ENCODE measurements around the gene HIPK3.
A peak's percentile ranks its signal among the peaks of the same experiment; 100 is the strongest.

HIPK3 gene

DNA sequence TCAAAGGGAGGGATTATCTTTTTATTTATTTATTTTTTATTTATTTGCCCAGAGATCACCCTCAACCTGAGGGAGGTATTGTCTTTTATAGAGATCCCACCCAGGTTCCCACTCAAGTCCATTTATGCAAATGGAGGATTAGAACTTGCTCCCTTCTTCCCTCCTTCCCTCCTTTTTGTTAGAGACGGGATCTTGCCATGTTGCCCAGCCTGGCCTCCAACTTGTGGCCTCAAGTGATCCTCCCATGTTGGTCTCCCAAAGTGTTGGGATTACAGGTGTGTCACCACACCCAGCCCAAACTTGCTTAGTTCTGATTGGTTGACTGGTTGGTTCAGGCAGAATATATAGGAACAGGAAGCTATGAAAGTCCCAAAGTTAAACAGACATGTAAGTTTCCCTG lies 51.9 kb downstream of the HIPK3 start:
- no peak for DNase-seq

GRCh38 chr11:33310720-33311500 lies 53.7 kb downstream of the HIPK3 start:
- DNase-seq = no peak

- no peak for DNase-seq
Observed at GRCh38 chr11:33311680-33312079, 54.5 kb downstream of the HIPK3 start.

DNA sequence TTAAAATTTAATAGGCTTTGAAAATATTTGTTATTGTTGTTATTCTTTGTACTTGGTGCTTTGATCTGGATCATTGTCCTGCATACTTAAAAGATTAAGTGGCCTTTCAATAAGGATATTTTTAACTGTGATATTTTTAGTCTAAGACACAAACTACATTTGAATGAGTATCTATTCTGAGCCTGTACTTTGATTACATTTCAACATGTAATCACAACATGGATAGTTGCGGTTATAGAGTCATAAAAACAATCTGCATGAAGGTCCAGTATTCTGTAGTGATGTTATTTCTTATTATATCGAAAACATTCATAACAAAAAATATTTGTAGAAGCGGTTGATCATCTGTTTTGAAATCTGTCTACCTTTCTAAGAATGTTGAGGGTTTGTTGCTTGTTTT lies 58.6 kb downstream of the HIPK3 start:
- no peak for DNase-seq

DNA sequence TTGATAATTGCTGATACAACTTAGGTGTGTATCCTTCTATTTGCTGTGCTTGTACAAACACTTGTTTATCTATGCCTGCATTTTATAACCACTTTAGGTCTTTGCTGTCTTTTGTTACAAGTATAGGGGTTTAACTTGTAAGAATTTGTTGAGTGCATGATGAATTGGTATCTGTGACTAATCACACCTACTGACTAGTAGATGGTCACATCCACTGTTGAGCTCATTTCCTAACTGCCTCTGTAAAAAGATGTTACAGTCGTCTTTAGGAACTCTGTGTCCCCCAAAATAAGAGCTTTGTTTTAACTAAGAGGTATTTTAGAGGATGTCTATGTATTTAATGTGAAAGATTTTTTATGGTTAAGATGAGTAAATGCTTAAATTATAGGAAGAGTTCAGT lies 60.5 kb downstream of the HIPK3 start:
- no peak for DNase-seq

DNA sequence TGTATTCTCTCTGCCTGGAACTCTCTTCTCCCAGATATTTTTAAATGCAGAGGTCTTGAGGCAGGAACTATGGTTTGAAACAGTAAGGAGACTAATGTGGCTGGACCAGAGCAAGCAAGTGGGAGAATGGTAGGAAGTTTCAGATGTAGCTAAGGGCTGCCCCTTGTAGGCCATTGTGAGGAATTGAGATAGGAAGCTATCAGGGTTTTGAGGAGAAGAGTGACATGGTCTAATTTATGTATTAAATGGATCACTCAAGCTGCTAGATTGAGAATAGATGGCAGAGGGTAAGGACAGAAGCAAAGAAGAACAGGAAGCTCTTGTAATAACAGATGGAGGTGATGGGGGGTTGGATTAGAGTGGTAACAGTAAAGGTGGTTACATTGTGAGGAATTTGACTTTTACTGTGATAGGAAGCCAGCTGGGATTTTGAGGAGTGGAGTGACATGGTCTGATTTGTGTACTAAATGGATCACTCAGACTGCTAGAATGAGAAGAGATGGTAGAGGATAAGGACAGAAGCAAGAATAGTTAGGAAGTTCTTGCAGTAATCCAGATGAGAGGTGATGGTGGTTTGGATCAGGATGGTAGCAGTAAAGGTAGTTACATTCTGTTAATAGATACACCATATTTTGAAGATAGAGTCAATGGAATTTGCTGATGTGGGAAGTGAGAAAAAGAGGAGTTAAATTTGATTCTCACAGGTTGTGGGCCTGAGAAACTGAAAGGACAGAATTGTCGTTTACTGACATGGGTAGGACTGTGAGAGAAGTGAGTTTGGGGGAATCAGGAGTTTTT lies 63.0 kb downstream of the HIPK3 start:
- no peak for DNase-seq

GRCh38 chr11:33320814-33321330 lies 63.7 kb downstream of the HIPK3 start:
- no peak for DNase-seq

- no peak for DNase-seq
Observed at GRCh38 chr11:33321422-33321821, 64.2 kb downstream of the HIPK3 start.

DNA sequence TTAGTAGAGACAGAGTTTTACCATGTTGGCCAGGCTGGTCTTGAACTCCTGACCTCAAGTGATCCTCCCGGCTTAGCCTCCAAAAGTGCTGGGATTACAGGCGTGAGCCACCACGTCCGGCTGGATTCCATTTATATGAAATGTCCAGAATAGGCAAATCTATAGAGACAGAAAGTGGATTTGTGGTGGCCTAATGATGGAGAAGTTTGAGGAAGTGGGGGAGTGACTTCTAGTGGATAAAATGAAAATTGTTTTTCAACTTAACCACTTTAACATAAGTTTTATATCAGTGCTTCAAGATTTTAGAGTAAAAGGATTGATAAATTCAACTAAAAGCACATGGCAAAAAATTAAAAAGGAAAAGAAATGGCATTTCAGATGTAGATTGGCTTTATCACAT lies 66.2 kb downstream of the HIPK3 start:
- no peak for DNase-seq

- no peak for DNase-seq
Observed at GRCh38 chr11:33324302-33324985, 67.3 kb downstream of the HIPK3 start.

- DNase-seq = no peak
Observed at GRCh38 chr11:33325451-33325850, 68.3 kb downstream of the HIPK3 start.

- DNase-seq = peak; percentile 50 to 67
Observed at GRCh38 chr11:33329705-33330329, 72.6 kb downstream of the HIPK3 start.

GRCh38 chr11:33333816-33334215 lies 76.6 kb downstream of the HIPK3 start:
- DNase-seq = no peak

GRCh38 chr11:33334627-33335026 lies 77.4 kb downstream of the HIPK3 start:
- DNase-seq = no peak

DNA sequence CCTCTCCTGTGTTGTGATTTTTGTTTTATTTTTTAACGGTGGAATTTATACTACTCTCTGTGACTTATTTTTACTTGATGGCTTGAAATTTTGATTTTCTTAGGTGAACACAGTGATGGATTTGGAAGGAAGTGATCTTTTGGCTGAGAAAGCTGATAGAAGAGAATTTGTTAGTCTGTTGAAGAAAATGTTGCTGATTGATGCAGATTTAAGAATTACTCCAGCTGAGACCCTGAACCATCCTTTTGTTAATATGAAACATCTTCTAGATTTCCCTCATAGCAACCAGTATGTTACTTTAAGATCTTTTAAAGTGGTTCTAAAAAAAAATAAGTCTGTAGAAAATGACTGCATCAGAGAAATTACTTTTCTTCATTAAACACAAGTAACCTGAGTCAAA lies 82.1 kb downstream of the HIPK3 start:
- DNase-seq = no peak

DNA sequence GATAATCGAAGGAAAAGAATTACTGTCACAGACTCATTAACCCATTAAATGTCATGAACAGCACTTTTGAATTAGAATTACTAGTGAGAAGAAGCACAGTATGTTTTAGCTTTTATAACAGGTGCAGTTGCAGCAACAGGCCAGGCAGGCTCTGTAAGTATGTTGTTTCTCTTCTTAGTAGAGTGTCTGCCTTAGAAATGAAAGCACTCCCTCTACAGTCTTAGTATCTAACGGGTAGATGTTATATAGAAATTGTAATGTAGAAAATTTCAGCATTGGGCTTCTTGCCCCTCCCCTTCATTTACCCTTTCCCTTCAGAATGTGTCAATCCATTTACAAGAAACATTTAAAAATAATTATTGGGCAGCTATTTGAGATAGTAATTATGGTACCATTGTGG lies 87.4 kb downstream of the HIPK3 start:
- no peak for DNase-seq

DNA sequence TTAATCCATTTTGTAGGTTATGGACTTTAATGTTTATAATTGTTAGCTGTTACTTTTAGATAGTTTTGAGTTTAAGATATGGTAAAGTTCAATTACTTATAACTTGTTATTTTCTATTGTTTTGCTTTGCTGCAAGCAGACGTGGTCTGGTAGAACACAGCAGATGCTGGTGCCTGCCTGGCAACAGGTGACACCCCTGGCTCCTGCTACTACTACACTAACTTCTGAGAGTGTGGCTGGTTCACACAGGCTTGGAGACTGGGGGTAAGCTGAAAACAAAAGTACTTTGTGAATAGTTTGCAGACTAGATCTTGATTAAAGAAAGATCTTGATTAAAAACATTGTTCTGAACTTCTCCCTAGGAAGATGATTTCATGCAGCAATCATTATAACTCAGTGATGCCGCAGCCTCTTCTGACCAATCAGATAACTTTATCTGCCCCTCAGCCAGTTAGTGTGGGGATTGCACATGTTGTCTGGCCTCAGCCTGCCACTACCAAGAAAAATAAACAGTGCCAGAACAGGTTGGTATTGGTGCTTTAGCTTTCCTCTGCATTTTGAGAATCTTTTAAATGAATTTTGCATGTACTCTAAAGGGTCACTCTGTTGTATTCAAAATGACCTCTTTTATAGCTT lies 90.4 kb downstream of the HIPK3 start:
- DNase-seq = peak in 1 of 2 donors; percentile 41

- no peak for DNase-seq
Observed at GRCh38 chr11:33350287-33350686, 93.1 kb downstream of the HIPK3 start.

DNA sequence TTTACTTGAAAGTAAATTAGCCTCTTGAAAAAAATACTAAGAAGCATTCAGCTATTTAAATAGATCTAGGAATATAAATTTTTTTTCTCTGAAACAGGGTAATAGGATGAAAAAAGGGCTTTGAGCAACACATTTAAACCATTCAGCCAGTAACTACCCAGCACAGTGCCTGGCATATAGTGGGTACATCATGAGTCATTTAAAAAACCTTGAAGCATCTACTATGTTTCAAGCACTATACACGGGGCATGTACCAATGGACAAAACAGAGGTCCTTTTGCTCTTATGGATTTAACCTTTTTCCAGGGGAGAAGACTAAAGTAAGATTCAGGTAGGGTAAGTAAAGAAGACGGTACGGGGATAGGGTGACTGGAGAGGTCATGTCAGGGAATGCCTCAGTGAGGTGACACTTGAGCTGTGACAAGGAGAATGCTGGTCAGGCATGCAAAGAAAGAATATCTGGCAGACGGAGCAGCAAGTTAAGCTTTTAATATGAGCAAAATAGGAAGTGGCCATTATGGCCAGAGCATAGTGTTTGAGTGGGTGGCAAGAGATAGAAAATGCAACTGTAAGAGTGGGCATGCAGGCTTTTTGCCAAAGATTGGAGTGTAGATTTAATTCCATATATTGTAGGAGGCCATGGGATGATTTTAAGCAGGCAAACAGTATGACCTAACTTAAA lies 101.1 kb downstream of the HIPK3 start:
- no peak for DNase-seq

DNA sequence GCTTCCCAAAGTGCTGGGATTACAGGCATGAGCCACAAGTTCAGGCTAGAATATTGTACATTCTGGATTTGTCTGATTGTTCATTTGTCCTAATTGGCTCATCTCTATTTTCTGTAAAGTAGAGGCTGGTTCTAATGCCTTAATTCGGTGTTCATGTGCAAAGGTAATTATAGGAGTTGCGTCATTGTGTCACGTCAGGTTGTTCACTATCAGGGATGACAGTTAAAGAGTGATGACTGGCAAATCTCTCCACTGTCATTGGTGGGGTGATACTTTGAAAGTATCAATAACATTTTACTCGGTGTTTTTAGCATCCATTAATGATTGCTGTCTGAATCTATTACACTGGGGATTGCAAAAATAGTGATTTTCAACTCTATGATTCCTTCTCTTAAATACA lies 103.5 kb downstream of the HIPK3 start:
- DNase-seq = no peak

- peak in 1 of 2 donors; percentile 43 for DNase-seq
Observed at GRCh38 chr11:33362051-33362910, 105.1 kb downstream of the HIPK3 start.
